Liver (tissue), 3 donors: Measurements from ENCODE around the gene CRADD.

Experiments used
- GABPA ChIP-seq, 2 donors: IDR thresholded peaks in 1 of 2; conservative IDR thresholded peaks in 1 of 2; 2 replicates each; pipeline ENCODE4 v1.6.1; 2016; ENCODE audit warnings: antibody characterized with exemption in 2 of 2, mild to moderate bottlenecking in 1 of 2, moderate library complexity in 1 of 2
- JUND ChIP-seq, 2 donors: IDR thresholded peaks; 2 replicates each; pipeline ENCODE4 v1.6.1; 2016; ENCODE audit warnings: antibody characterized with exemption in 2 of 2
- RAD21 ChIP-seq, 2 donors: IDR thresholded peaks; 2 replicates each; pipeline ENCODE4 v1.6.1; 2016; ENCODE audit warnings: antibody characterized with exemption in 2 of 2, mild to moderate bottlenecking in 2 of 2
- RXRA ChIP-seq, 2 donors: IDR thresholded peaks; 2 replicates each; pipeline ENCODE4 v1.6.1; 2017 to 2018; ENCODE audit warnings: antibody characterized with exemption in 2 of 2, mild to moderate bottlenecking in 1 of 2
- YY1 ChIP-seq: IDR thresholded peaks from 2 replicates; pipeline ENCODE4 v1.6.1; 2016; ENCODE audit warnings: antibody characterized with exemption, mild to moderate bottlenecking
- TF ChIP-seq, protein P1 (sequence below): fragments of 150-350 bp; IDR thresholded peaks from 2 replicates; pipeline ENCODE4 v1.5.1; 2017; ENCODE audit warnings: improper control_type of control experiment, low read depth, low read length; ENCODE audit not compliant: missing input control
- TF ChIP-seq, protein P2 (sequence below): IDR thresholded peaks from 2 replicates; pipeline ENCODE4 v1.6.1; 2016; ENCODE audit warnings: antibody characterized with exemption
- donor health status: healthy.
- donor health status: healthy.

DNA sequence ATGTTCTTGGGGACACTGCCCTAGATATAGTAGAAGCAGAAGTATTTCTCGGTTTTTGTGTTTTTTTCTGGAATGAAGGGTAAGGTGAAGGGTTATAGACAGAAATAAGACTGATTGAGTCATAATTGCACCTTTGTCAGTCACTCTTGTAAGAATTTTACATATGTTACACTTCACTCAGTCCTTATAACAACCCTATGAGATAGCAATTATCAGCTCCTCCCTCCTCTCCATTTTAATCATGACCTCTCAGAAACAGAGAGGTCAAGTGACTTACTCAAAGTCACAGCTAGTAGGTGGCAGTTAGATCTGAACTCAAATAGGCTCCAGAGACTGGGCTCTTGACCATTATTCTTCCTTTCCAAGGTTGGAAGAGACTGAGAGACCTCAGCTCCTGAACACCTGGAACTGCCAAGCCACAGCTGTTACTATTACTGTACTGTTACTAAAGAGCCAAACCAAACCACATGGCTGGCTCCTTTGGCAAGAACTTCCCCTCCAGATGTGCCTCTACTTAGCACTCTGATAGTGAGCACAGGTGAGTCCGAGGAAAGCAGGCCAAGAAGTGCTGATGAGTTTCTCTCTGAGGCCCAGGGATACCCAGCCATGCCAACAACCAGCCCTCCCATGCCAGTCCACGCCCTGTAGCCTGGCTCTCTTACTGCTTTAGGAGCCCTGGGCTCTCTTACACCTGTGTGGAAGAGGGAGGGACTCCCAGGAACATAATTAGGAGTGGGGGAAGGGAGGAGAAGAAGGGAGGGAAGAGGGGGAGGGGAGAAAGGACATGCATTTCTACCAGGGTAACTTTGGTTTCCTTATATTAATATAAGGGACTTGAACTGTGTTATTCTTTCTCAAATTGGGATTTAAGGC is 121.3 kb downstream of the CRADD start:
- TF ChIP-seq RXRA (IDR thresholded peaks at IDR 0.05) (no peak), YY1 (no peak), JUND (IDR thresholded peaks at IDR 0.05) (no peak), RAD21 (IDR thresholded peaks at IDR 0.05) (no peak), GABPA (IDR thresholded peaks at IDR 0.05 in 1 of 2, conservative IDR thresholded peaks at IDR 0.05 in 1 of 2) (no peak)
- TF ChIP-seq, protein P1, sequence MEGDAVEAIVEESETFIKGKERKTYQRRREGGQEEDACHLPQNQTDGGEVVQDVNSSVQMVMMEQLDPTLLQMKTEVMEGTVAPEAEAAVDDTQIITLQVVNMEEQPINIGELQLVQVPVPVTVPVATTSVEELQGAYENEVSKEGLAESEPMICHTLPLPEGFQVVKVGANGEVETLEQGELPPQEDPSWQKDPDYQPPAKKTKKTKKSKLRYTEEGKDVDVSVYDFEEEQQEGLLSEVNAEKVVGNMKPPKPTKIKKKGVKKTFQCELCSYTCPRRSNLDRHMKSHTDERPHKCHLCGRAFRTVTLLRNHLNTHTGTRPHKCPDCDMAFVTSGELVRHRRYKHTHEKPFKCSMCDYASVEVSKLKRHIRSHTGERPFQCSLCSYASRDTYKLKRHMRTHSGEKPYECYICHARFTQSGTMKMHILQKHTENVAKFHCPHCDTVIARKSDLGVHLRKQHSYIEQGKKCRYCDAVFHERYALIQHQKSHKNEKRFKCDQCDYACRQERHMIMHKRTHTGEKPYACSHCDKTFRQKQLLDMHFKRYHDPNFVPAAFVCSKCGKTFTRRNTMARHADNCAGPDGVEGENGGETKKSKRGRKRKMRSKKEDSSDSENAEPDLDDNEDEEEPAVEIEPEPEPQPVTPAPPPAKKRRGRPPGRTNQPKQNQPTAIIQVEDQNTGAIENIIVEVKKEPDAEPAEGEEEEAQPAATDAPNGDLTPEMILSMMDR, result no peak
- TF ChIP-seq, protein P2, sequence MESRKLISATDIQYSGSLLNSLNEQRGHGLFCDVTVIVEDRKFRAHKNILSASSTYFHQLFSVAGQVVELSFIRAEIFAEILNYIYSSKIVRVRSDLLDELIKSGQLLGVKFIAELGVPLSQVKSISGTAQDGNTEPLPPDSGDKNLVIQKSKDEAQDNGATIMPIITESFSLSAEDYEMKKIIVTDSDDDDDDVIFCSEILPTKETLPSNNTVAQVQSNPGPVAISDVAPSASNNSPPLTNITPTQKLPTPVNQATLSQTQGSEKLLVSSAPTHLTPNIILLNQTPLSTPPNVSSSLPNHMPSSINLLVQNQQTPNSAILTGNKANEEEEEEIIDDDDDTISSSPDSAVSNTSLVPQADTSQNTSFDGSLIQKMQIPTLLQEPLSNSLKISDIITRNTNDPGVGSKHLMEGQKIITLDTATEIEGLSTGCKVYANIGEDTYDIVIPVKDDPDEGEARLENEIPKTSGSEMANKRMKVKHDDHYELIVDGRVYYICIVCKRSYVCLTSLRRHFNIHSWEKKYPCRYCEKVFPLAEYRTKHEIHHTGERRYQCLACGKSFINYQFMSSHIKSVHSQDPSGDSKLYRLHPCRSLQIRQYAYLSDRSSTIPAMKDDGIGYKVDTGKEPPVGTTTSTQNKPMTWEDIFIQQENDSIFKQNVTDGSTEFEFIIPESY, result no peak
